IMR-90 (cell line): ENCODE results near the gene MT1H. TPM values are rescaled to one million over a fixed set of nuclear protein-coding genes. Genes with fewer than 3 reads are reported as not detected.
A peak's percentile ranks its signal among the peaks of the same experiment; 100 is the strongest.

Experiments
- ATAC-seq: fragments of 200-7000 bp; cut with Tn5 transposase; 2 replicates; pipeline ENCODE4 v1.9.1; 2020; ENCODE audit warnings: low read depth, mild to moderate bottlenecking, moderate library complexity
- BruUV-seq: library from RNA; stranded (reverse); fragments of 400-500 nt; replicated peaks from 2 replicates; lab custom pipeline; 2021; lab: Mats Ljungman, UMichigan
- CTCF ChIA-PET: fragments of 300-600 bp; formaldehyde crosslinking; extraction: SDS; loops from one replicate; lab custom pipeline; 2021; ENCODE audit warnings: antibody characterized with exemption; lab: Yijun Ruan, JAX
- POLR2A ChIA-PET: fragments of 300-600 bp; sonication (Branson Sonifier 250); formaldehyde crosslinking; loops from one replicate; lab custom pipeline; 2022; ENCODE audit warnings: antibody characterized with exemption; ENCODE audit not compliant: unreplicated experiment; lab: Charles Lee
- DNase-seq: peaks from one replicate; pipeline ENCODE4 v3.0.0; 2013
- H2AFZ ChIP-seq: replicated peaks from 2 replicates; pipeline ENCODE3; 2013; ENCODE audit warnings: low read length, mild to moderate bottlenecking; ENCODE audit not compliant: poor library complexity
- H2AK5ac ChIP-seq: 2 replicates; pipeline ENCODE4 v1.6.1; 2013; ENCODE audit warnings: low read depth, low read length, inconsistent platforms
- H2AK9ac ChIP-seq: replicated peaks from 2 replicates; pipeline ENCODE3; 2013; ENCODE audit warnings: mild to moderate bottlenecking, low read depth, low read length, moderate library complexity; ENCODE audit not compliant: poor library complexity
- H2BK120ac ChIP-seq: 2 replicates; pipeline ENCODE4 v1.6.1; 2013; ENCODE audit warnings: low read depth, low read length, inconsistent platforms
- H2BK15ac ChIP-seq: 3 replicates; pipeline ENCODE4 v1.6.1; 2013; ENCODE audit warnings: low read depth, low read length, inconsistent platforms
- H2BK20ac ChIP-seq: 2 replicates; pipeline ENCODE4 v1.6.1; 2013; ENCODE audit warnings: low read depth, mild to moderate bottlenecking, inconsistent platforms, low read length, moderate library complexity
- H2BK5ac ChIP-seq: 2 replicates; pipeline ENCODE4 v1.6.1; 2013; ENCODE audit warnings: mild to moderate bottlenecking, low read depth, low read length, inconsistent platforms; ENCODE audit not compliant: poor library complexity, severe bottlenecking
- H3K14ac ChIP-seq: replicated peaks from 2 replicates; pipeline ENCODE4 v1.6.1; 2013; ENCODE audit warnings: low read depth, low read length, inconsistent platforms
- H3K18ac ChIP-seq: 2 replicates; pipeline ENCODE4 v1.6.1; 2013; ENCODE audit warnings: low read depth, low read length, control low read depth
- H3K23ac ChIP-seq: 2 replicates; pipeline ENCODE4 v1.6.1; 2013; ENCODE audit warnings: low read depth, low read length, inconsistent platforms
- H3K27ac ChIP-seq: 2 replicates; pipeline ENCODE4 v1.5.1; 2013; ENCODE audit warnings: mild to moderate bottlenecking, control low read depth, low read length; ENCODE audit not compliant: insufficient read depth
- H3K27me3 ChIP-seq: 2 replicates; pipeline ENCODE4 v1.6.1; 2013; ENCODE audit warnings: low read length; ENCODE audit not compliant: control insufficient read depth, insufficient read depth
- H3K36me3 ChIP-seq: 2 replicates; pipeline ENCODE4 v1.6.1; 2013; ENCODE audit warnings: low read length, mixed read lengths; ENCODE audit not compliant: control insufficient read depth, insufficient read depth
- H3K4ac ChIP-seq: 2 replicates; pipeline ENCODE4 v1.6.1; 2013; ENCODE audit warnings: low read depth, low read length, inconsistent platforms
- H3K4me1 ChIP-seq: 2 replicates; pipeline ENCODE4 v1.6.1; 2013; ENCODE audit warnings: low read length, mixed read lengths; ENCODE audit not compliant: control insufficient read depth, insufficient read depth
- H3K4me2 ChIP-seq: 2 replicates; pipeline ENCODE4 v1.6.1; 2013; ENCODE audit warnings: low read depth, mild to moderate bottlenecking, control low read depth, low read length, moderate library complexity
- H3K4me3 ChIP-seq: 2 replicates; pipeline ENCODE4 v1.5.1; 2013; ENCODE audit warnings: low read depth, mild to moderate bottlenecking, control low read depth, low read length, moderate library complexity; ENCODE audit not compliant: insufficient read depth
- H3K56ac ChIP-seq: 2 replicates; pipeline ENCODE4 v1.6.1; 2013; ENCODE audit warnings: low read length, inconsistent platforms; ENCODE audit not compliant: insufficient read depth; ENCODE audit errors: extremely low read depth
- H3K79me1 ChIP-seq, 2 experiments: 2 replicates each; pipeline ENCODE4 v1.6.1; 2013; ENCODE audit warnings: low read length in 2 of 2, inconsistent platforms in 1 of 2, low read depth in 1 of 2
- H3K9ac ChIP-seq: 2 replicates; pipeline ENCODE4 v1.6.1; 2013; ENCODE audit warnings: low read depth, low read length, control low read depth
- H3K9me1 ChIP-seq: 2 replicates; pipeline ENCODE4 v1.6.1; 2013; ENCODE audit warnings: low read length, inconsistent platforms; ENCODE audit not compliant: insufficient read depth
- H3K9me3 ChIP-seq: 2 replicates; pipeline ENCODE4 v1.6.1; 2013; ENCODE audit warnings: low read length; ENCODE audit not compliant: control insufficient read depth, insufficient read depth
- H4K20me1 ChIP-seq: 2 replicates; pipeline ENCODE4 v1.6.1; 2013; ENCODE audit warnings: low read length, inconsistent platforms; ENCODE audit not compliant: insufficient read depth
- H4K5ac ChIP-seq: 2 replicates; pipeline ENCODE4 v1.6.1; 2013; ENCODE audit warnings: mild to moderate bottlenecking, low read depth, low read length, control low read depth
- H4K8ac ChIP-seq, 2 experiments: 2 replicates each; pipeline ENCODE4 v1.6.1; 2013; ENCODE audit warnings: low read depth in 2 of 2, low read length in 2 of 2, control low read depth in 1 of 2, inconsistent platforms in 1 of 2
- H4K91ac ChIP-seq: 2 replicates; pipeline ENCODE4 v1.6.1; 2013; ENCODE audit warnings: low read depth, low read length, inconsistent platforms; ENCODE audit not compliant: insufficient read depth
- BHLHE40 ChIP-seq: fragments of 150-350 bp; IDR thresholded peaks from 2 replicates; pipeline ENCODE4 v1.6.1; 2016; ENCODE audit warnings: mild to moderate bottlenecking, low read depth, low read length
- CHD1 ChIP-seq: IDR thresholded peaks from 2 replicates; pipeline ENCODE4 v1.6.1; 2012; ENCODE audit warnings: low read depth, low read length, improper control_type of control experiment
- FOS ChIP-seq: fragments of 150-350 bp; IDR thresholded peaks from 2 replicates; pipeline ENCODE4 v1.6.1; 2016; ENCODE audit warnings: low read depth, low read length
- MAZ ChIP-seq: IDR thresholded peaks from 2 replicates; pipeline ENCODE4 v1.6.1; 2012; ENCODE audit warnings: low read depth, mild to moderate bottlenecking, low read length, improper control_type of control experiment, moderate library complexity, borderline replicate concordance
- MXI1 ChIP-seq: IDR thresholded peaks from 2 replicates; pipeline ENCODE4 v1.6.1; 2012; ENCODE audit warnings: low read depth, mild to moderate bottlenecking, low read length, moderate library complexity, borderline replicate concordance
- RAD21 ChIP-seq: IDR thresholded peaks from 2 replicates; pipeline ENCODE4 v1.6.1; 2012; ENCODE audit warnings: low read length, improper control_type of control experiment
- RCOR1 ChIP-seq: IDR thresholded peaks from 2 replicates; pipeline ENCODE4 v1.6.1; 2012; ENCODE audit warnings: mild to moderate bottlenecking, low read length, improper control_type of control experiment; ENCODE audit not compliant: insufficient replicate concordance
- RFX5 ChIP-seq: IDR thresholded peaks from 2 replicates; pipeline ENCODE4 v1.8.0; 2012; ENCODE audit warnings: low read depth, mild to moderate bottlenecking, low read length, moderate library complexity
- SMC3 ChIP-seq: fragments of 150-350 bp; IDR thresholded peaks from 2 replicates; pipeline ENCODE4 v1.6.1; 2016; ENCODE audit warnings: low read depth, mild to moderate bottlenecking, antibody characterized with exemption, low read length, moderate library complexity
- WGBS, 2 experiments: methylation state at CpG; one replicate each; pipeline versions ENCODE4 v1.1.5 to v1.1.7; 2013; ENCODE audit warnings: missing lambda C conversion rate in 2 of 2; ENCODE audit not compliant: insufficient read length in 1 of 2; ENCODE audit errors: extremely low coverage in 2 of 2; 5-methylcytosine and 5-hydroxymethylcytosine counted together
- dilution Hi-C: fragments of 300-500 bp; cut with HindIII; formaldehyde crosslinking; loops from one replicate; pipeline ENCODE4 v1.14.3; 2018; ENCODE audit warnings: low sequenced_read_pairs; ENCODE audit not compliant: unreplicated experiment
- in situ Hi-C: fragments of 300-500 bp; cut with MboI; formaldehyde crosslinking; loops from 3 replicates; pipeline ENCODE4 v1.14.3; 2019; ENCODE audit warnings: low sequenced_read_pairs, inconsistent platforms, mixed read lengths
- intact Hi-C: fragments of 100-400 bp; cut with micrococcal nuclease; formaldehyde crosslinking; loops from 2 replicates; pipeline ENCODE4 v1.10.0; 2022
- polyA plus RNA-seq, 3 experiments: library from polyadenylated mRNA; depleted of rRNA; stranded (reverse); fragments of >200 nt; gene quantifications; 2 replicates each; pipeline ENCODE4 v1.2.3, GENCODE V29; 2012; ENCODE audit warnings: low replicate concordance in 1 of 3
- total RNA-seq: library from RNA; depleted of rRNA; stranded (reverse); fragments of >200 nt; gene quantifications from 2 replicates; pipeline ENCODE4 v1.2.3, GENCODE V29; 2012
- TF ChIP-seq, protein P1 (sequence below): conservative IDR thresholded peaks from 2 replicates; pipeline ENCODE4 v1.5.1; 2012; ENCODE audit warnings: mild to moderate bottlenecking, low read depth, low read length, improper control_type of control experiment
- TF ChIP-seq, protein P2 (sequence below): fragments of 150-350 bp; IDR thresholded peaks from 2 replicates; pipeline ENCODE4 v1.6.1; 2016; ENCODE audit warnings: low read depth, mild to moderate bottlenecking, low read length, moderate library complexity, borderline replicate concordance

Gene MT1H
- total and polyA plus RNA-seq, 2 of the 4 experiments (the other 2 are of a cell fraction): not detected

DNA sequence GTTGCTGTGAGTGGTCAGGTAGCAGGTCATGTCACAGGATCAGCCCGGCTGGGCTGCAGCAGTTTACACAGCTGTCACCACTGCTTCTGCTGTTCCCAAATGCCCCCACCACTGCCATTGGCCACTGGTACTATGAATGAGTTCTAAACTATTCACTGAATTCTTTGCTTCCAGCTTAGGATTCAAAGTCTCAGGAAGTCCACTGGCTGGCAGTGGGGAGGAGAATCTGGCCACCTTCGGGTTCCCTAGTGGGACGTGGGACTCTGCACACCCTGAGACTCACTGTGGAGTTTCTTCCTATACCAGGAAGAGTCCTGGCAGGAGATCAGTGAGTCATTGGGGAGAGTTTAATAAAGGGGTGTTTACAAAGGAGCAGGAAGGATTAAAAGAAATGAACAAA is 19.6 kb downstream of the MT1H start:
- peaks cover 3% of the 10 kb centered on the region; the same call in 1 of the 2 replicates for H3K9me3 ChIP-seq

More for the DNA sequence above, 19.6 kb downstream of the MT1H start:
- Histone ChIP-seq H3K23ac (no peak overlapping the region), H3K9ac (no peak overlapping the region), H3K14ac (no peak overlapping the region), H3K18ac (no peak overlapping the region), H2AK9ac (no peak overlapping the region), H2BK5ac (no peak overlapping the region), H4K91ac (no peak overlapping the region), H4K5ac (no peak overlapping the region), H2AFZ (no peak overlapping the region), H3K36me3 (no peaks in the 10 kb centered on the region; the same call in 1 of the 2 replicates), H2BK120ac (no peak overlapping the region), H3K4me3 (no peak overlapping the region), H3K27ac (no peak overlapping the region), H4K20me1 (no peaks in the 10 kb centered on the region), H2AK5ac (no peak overlapping the region), H2BK20ac (no peak overlapping the region), H4K8ac (no peak overlapping the region), H3K4me2 (no peak overlapping the region), H2BK15ac (no peak overlapping the region), H3K79me1 (no peaks in the 10 kb centered on the region), H3K9me1 (peaks cover 3% of the 10 kb centered on the region; the same call in 1 of the 2 replicates), H3K56ac (no peak overlapping the region), H3K27me3 (no peaks in the 10 kb centered on the region), H3K4me1 (no peaks in the 10 kb centered on the region), H3K4ac (no peak overlapping the region)
- BruUV-seq: no TSS peak
- in situ Hi-C loops: no loop called here
- ChIA-PET POLR2A (no interaction called here), CTCF (interaction anchor here (0.7 kb wide), 1 partner anchor 112 kb away, joined by 3 read pairs; no protein-coding TSS in a partner anchor)
- DNase-seq (no peak), ATAC-seq (peak; percentile 62)
- TF ChIP-seq SMC3: no peak
- TF ChIP-seq, protein P1, sequence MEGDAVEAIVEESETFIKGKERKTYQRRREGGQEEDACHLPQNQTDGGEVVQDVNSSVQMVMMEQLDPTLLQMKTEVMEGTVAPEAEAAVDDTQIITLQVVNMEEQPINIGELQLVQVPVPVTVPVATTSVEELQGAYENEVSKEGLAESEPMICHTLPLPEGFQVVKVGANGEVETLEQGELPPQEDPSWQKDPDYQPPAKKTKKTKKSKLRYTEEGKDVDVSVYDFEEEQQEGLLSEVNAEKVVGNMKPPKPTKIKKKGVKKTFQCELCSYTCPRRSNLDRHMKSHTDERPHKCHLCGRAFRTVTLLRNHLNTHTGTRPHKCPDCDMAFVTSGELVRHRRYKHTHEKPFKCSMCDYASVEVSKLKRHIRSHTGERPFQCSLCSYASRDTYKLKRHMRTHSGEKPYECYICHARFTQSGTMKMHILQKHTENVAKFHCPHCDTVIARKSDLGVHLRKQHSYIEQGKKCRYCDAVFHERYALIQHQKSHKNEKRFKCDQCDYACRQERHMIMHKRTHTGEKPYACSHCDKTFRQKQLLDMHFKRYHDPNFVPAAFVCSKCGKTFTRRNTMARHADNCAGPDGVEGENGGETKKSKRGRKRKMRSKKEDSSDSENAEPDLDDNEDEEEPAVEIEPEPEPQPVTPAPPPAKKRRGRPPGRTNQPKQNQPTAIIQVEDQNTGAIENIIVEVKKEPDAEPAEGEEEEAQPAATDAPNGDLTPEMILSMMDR: no peak
- TF ChIP-seq RFX5: no peak
- TF ChIP-seq CHD1: no peak
- TF ChIP-seq MAZ: no peak
- no peak for TF ChIP-seq RAD21
- no peak for TF ChIP-seq BHLHE40
- no peak for TF ChIP-seq RCOR1
- no peak for TF ChIP-seq MXI1
- TF ChIP-seq, protein P2, sequence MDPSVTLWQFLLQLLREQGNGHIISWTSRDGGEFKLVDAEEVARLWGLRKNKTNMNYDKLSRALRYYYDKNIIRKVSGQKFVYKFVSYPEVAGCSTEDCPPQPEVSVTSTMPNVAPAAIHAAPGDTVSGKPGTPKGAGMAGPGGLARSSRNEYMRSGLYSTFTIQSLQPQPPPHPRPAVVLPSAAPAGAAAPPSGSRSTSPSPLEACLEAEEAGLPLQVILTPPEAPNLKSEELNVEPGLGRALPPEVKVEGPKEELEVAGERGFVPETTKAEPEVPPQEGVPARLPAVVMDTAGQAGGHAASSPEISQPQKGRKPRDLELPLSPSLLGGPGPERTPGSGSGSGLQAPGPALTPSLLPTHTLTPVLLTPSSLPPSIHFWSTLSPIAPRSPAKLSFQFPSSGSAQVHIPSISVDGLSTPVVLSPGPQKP: no peak
- TF ChIP-seq FOS: no peak
- dilution Hi-C loops: no loop called here
- WGBS, 2 experiments: no CpG with 5 or more reads among the region's 3 CpGs
- intact Hi-C loops: loop anchor here (2.0 kb wide), 1 partner anchor 26 kb away; no protein-coding TSS in a partner anchor
